HEK293 (cell line): ENCODE results near the gene YWHAG.

Experiments used
- ZNF155 ChIP-seq: fragments of 450-650 bp; formaldehyde crosslinking; IDR thresholded peaks from 2 replicates; pipeline ENCODE4 v1.5.1; 2016; ENCODE audit warnings: missing biosample characterization, missing genetic modification characterization
- TF ChIP-seq, protein P1 (sequence below): fragments of 450-650 bp; formaldehyde crosslinking; IDR thresholded peaks from 2 replicates; pipeline ENCODE4 v1.5.1; 2017; ENCODE audit warnings: missing biosample characterization, missing genetic modification characterization

DNA sequence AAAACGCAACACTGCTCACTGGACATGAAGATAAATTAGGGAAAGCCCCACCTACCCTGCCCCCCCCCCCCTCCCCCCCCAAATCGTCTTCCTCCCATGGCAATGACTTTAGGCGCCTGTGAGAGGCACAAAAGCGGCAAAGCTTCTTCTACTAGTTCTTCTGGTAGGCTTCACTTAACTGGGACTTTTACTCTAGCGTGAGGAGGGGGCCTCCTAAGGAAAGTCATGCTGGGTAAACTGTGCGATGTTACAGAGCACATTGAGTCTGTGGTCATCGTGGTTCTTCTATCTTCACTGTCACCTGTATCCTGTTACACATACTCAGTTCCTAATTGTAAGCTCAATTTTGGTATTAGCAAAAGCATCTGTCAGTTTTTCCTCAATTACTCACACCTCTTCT is 31.2 kb downstream of the YWHAG start:
- TF ChIP-seq, protein P1, sequence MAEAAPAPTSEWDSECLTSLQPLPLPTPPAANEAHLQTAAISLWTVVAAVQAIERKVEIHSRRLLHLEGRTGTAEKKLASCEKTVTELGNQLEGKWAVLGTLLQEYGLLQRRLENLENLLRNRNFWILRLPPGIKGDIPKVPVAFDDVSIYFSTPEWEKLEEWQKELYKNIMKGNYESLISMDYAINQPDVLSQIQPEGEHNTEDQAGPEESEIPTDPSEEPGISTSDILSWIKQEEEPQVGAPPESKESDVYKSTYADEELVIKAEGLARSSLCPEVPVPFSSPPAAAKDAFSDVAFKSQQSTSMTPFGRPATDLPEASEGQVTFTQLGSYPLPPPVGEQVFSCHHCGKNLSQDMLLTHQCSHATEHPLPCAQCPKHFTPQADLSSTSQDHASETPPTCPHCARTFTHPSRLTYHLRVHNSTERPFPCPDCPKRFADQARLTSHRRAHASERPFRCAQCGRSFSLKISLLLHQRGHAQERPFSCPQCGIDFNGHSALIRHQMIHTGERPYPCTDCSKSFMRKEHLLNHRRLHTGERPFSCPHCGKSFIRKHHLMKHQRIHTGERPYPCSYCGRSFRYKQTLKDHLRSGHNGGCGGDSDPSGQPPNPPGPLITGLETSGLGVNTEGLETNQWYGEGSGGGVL (tag by site-specific recombination), result no peak
- no peak for TF ChIP-seq ZNF155 (tag by site-specific recombination)
